Activated T-cell treated with anti-CD3 and anti-CD28 coated beads, Interleukin-2, amount 50 U/mL, for 24 hours (primary cell): ENCODE data around the gene SPECC1L.

Source experiments
- DNase-seq: peaks from one replicate; pipeline ENCODE4 v3.0.0-alpha.2; 2020
- H3K27ac Mint-ChIP-seq: 2 replicates; pipeline ENCODE4 v1.8.0; 2020; ENCODE audit warnings: mild to moderate bottlenecking, mixed read lengths
- H3K27me3 Mint-ChIP-seq: 2 replicates; pipeline ENCODE4 v1.8.0; 2020; ENCODE audit warnings: mixed read lengths
- H3K36me3 Mint-ChIP-seq: 2 replicates; pipeline ENCODE4 v1.8.0; 2020; ENCODE audit warnings: low read depth, mixed read lengths
- H3K4me1 Mint-ChIP-seq: 2 replicates; pipeline ENCODE4 v1.8.0; 2020; ENCODE audit warnings: low read depth, mixed read lengths
- H3K4me3 Mint-ChIP-seq: 2 replicates; pipeline ENCODE4 v1.8.0; 2020; ENCODE audit warnings: mild to moderate bottlenecking, moderate library complexity, mixed read lengths
- H3K9me3 Mint-ChIP-seq: 2 replicates; pipeline ENCODE4 v1.8.0; 2020; ENCODE audit warnings: mixed read lengths

The SPECC1L gene

GRCh38 chr22:24416611-24417010 lies 146.0 kb downstream of the SPECC1L start:
- Mint-ChIP-seq H3K4me3 (no peak overlapping the region), H3K27ac (no peak overlapping the region), H3K36me3 (peaks cover 52% of the 10 kb centered on the region), H3K9me3 (no peaks in the 10 kb centered on the region), H3K4me1 (peaks cover 4% of the 10 kb centered on the region), H3K27me3 (no peaks in the 10 kb centered on the region)
- DNase-seq, result no peak

DNA sequence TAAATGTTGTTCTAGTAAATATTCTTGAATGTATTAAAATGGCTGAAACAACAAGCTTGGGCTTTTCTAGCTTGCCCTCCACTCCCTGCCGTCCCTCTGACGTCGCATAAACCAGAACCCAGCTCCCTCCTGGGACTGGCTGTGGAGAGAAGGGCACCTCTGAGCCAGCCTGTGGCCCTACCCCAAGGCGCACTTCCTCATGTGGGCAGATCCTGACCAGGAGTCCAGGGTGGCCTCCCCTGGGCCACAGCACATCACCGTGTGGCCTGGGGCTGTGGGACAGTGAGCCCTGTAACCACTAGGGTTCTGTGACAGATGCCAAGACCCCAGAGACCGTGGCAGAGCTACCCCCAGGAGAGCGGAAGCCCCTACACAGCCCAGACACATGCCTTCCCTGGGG lies 146.6 kb downstream of the SPECC1L start:
- no peak for DNase-seq
- Mint-ChIP-seq H3K36me3 (peaks cover 47% of the 10 kb centered on the region), H3K9me3 (no peaks in the 10 kb centered on the region), H3K27me3 (no peaks in the 10 kb centered on the region), H3K27ac (no peak overlapping the region), H3K4me1 (peaks cover 4% of the 10 kb centered on the region), H3K4me3 (no peak overlapping the region)

DNA sequence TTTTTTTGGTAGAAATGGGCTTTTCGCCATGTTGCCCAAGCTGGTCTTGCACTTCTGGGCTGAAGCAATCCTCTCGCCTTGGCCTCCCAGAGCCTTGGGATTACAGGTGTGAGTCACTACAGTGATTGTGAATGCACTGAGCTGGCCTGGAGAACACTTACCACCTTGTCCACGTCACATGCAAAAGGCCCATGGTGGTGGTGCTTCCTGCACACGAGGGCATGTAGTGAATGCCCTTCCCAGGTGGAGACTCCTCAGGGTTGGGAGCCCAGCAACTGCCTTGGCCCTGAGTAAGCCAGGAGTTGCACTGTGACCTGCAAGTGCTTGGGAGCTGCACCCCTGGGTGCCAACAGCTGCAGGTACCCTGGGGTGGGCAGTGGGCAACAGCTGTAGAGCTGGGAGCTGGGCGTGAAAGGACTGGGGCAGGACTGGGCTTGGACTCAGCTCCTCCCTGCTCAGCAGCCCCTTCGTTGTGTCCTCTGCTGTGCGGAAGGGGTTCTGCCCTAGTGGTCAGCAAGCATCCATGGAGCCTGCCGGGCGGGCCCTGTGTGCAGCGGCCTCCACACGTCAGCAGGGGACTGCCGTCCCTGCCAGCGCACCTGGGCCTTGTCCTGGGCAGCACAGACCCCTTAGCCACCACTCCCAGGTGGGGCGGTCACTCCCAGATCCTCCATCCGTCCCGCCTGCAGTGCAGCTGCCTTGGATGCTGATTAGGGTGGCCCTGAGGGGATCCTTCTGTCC lies 147.4 kb downstream of the SPECC1L start:
- Mint-ChIP-seq H3K36me3 (peaks cover 38% of the 10 kb centered on the region), H3K27ac (no peak overlapping the region)

GRCh38 chr22:24418786-24419474 lies 148.3 kb downstream of the SPECC1L start:
- H3K4me3 Mint-ChIP-seq, result no peak overlapping the region
- no peak overlapping the region for H3K27ac Mint-ChIP-seq
- peaks cover 30% of the 10 kb centered on the region for H3K36me3 Mint-ChIP-seq
- no peaks in the 10 kb centered on the region for H3K27me3 Mint-ChIP-seq
- no peak for DNase-seq
- H3K4me1 Mint-ChIP-seq, result peaks cover 8% of the 10 kb centered on the region
- H3K9me3 Mint-ChIP-seq, result no peaks in the 10 kb centered on the region

More for the DNA sequence above, 147.4 kb downstream of the SPECC1L start:
- no peaks in the 10 kb centered on the region for H3K27me3 Mint-ChIP-seq
- no peaks in the 10 kb centered on the region for H3K9me3 Mint-ChIP-seq
- DNase-seq, result no peak
- H3K4me3 Mint-ChIP-seq, result no peak overlapping the region
- H3K4me1 Mint-ChIP-seq, result peaks cover 8% of the 10 kb centered on the region

DNA sequence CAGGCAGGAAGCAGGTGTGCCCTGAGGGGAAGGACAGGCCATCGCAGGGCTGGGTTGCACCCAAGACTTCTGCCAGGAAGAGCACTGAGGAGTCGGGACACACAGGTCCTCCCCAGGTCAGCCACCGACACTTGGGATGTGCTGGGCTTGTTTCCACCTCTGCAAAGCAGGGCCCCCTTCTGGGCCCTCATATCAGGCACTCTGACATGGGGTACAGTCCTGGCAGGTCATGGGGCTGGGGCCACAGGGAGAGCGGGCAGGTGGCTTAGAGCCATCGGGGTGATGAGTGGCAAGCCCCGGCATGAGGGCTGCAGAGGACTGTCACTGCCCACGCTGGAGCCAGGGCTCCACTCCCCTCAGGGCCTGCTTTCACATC lies 148.8 kb downstream of the SPECC1L start:
- Mint-ChIP-seq H3K27ac (no peak overlapping the region), H3K9me3 (no peaks in the 10 kb centered on the region), H3K27me3 (no peaks in the 10 kb centered on the region), H3K4me3 (no peak overlapping the region), H3K4me1 (peaks cover 8% of the 10 kb centered on the region), H3K36me3 (peaks cover 24% of the 10 kb centered on the region)
- DNase-seq, result no peak

DNA sequence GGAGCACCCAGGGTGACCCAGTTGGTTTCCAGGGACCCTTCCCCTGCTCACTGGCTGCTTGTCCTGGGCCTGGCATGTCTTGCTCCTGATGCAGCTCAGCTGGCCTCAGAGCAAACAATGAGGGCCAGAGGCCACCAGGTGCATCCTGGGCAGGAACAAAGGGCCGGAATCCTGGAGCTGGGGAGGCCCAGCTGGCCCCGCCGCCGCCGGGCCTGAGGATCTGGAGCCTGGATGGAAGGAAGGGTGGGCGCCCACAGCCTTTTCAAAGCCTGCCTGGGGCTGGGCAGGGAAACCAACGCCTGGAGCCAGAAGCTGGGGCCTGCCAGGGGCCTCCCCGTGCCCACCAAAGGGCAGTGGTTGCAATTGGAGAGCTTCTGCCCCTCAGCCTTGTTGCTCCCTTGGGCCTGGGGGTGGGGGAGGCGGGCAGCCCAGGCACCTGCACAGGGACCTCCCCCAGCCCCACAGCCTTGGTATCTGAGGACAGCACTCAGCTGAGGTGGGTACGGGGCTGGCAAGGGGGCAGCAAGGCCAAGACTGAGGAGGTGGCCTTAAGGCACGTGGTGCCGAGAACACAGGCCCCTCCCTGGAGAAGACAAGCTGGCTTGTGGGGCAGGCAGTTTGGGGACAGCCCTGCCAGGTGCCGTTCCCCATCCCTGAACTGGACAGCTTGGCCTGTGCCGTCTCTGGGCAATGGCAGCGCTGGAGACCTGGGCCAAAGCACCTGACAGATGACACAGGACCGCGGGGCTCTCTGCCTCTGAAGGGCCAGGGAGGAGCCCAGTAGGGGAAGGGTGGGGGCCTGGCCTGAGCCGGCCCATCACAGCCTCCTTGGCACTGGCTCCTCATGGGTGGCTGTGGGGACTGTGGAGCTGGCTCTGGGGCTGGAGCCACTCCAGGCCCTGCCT lies 149.7 kb downstream of the SPECC1L start:
- no peak overlapping the region for H3K4me3 Mint-ChIP-seq
- H3K4me1 Mint-ChIP-seq, result peaks cover 12% of the 10 kb centered on the region
- H3K27ac Mint-ChIP-seq, result no peak overlapping the region

GRCh38 chr22:24420977-24421343 lies 150.3 kb downstream of the SPECC1L start:
- no peaks in the 10 kb centered on the region for H3K27me3 Mint-ChIP-seq
- DNase-seq, result no peak
- peaks cover 10% of the 10 kb centered on the region for H3K36me3 Mint-ChIP-seq
- no peaks in the 10 kb centered on the region for H3K9me3 Mint-ChIP-seq
- no peak overlapping the region for H3K27ac Mint-ChIP-seq
- H3K4me1 Mint-ChIP-seq, result peaks cover 18% of the 10 kb centered on the region
- no peak overlapping the region for H3K4me3 Mint-ChIP-seq

More for the DNA sequence above, 149.7 kb downstream of the SPECC1L start:
- DNase-seq, result no peak
- Mint-ChIP-seq H3K36me3 (peaks cover 16% of the 10 kb centered on the region), H3K27me3 (no peaks in the 10 kb centered on the region), H3K9me3 (no peaks in the 10 kb centered on the region)

DNA sequence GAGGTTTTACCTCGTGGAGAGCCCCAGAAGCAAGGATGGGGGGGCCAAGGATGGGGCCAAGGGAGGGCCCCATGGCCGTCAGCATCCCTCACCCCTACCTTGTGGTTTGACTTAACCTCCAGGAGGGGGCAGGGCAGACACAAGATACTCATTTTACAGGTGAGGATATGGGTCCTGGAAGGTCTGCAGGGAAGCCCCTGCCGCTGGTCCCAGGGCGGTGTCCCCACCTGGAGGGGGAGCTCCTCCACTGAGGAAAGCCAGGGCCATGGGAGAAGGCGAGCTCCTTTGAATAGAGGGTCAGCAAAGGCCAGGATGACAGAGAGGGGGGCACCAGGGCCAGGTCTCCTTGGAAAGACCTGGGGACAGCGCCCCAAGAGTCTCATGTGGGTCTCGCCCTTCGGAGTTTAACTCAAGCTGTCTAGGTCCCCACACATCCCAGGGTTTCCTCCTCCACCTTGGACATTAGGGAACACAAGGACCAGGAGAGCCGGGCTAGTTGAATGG lies 150.8 kb downstream of the SPECC1L start:
- no peaks in the 10 kb centered on the region for H3K27me3 Mint-ChIP-seq
- no peak overlapping the region for H3K27ac Mint-ChIP-seq
- H3K4me3 Mint-ChIP-seq, result no peak overlapping the region
- no peaks in the 10 kb centered on the region for H3K9me3 Mint-ChIP-seq
- H3K4me1 Mint-ChIP-seq, result peaks cover 23% of the 10 kb centered on the region
- no peak for DNase-seq
- H3K36me3 Mint-ChIP-seq, result peaks cover 5% of the 10 kb centered on the region

- H3K27ac Mint-ChIP-seq, result peak overlapping the region; percentile 52
- H3K9me3 Mint-ChIP-seq, result no peaks in the 10 kb centered on the region
- DNase-seq, result no peak
- peak overlapping the region; percentile 86 for H3K4me3 Mint-ChIP-seq
- no peaks in the 10 kb centered on the region for H3K27me3 Mint-ChIP-seq
- peaks cover 30% of the 10 kb centered on the region for H3K4me1 Mint-ChIP-seq
- peaks cover 2% of the 10 kb centered on the region for H3K36me3 Mint-ChIP-seq
These were observed 151.6 kb downstream of the SPECC1L start for GRCh38 chr22:24422102-24422665.

- H3K27me3 Mint-ChIP-seq, result no peaks in the 10 kb centered on the region
- H3K36me3 Mint-ChIP-seq, result peaks cover 11% of the 10 kb centered on the region
- H3K27ac Mint-ChIP-seq, result peak overlapping the region; percentile 57
- H3K4me1 Mint-ChIP-seq, result peaks cover 39% of the 10 kb centered on the region
- H3K4me3 Mint-ChIP-seq, result peak overlapping the region; percentile 86
- H3K9me3 Mint-ChIP-seq, result no peaks in the 10 kb centered on the region
- DNase-seq, result peak; percentile 86
These were observed 152.9 kb downstream of the SPECC1L start for GRCh38 chr22:24423519-24424000.

DNA sequence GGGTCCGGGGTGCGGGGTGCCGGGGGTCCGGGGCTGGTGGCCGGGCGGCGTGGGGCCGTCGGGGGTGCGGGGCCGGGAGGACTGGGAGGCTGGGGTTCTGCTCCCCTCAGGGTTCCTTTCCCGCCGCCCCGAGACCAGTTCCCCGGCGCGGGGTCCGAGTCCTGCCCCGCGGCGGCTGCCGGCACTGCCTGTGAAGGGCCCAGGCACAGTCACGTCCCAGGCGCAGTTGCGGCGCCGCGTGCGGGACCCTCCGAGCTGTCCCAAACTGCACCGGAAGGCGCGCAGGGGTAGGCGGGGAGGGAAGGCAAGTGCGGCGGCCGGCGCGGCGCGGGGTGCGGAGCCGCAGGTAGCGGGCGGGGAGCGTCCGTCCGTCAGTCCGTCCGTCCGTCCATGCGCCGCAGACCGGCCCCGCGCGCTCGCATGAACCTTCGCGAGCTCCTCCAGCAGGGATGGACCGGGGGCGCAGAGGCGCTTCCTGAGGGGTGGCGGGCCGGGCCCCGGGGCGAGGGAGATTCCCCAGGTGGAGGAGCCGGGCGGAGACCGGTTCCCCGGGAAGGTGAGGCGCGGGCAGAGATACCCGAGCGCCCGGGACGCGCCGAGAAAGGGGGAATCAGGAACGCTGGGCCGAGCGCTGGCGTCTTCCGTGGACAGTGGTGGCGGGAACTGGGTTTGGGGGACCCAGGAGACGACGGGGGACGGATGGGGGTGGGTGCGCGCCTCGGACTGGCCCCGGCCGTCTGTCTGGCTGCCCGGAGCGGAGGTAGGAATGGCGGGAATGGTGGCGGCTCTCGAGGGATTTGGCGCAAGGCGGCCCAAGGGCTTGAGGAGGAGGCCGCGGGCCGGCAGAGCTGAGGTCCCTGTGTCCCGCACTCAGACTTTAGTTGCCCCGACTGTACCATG lies 153.6 kb downstream of the SPECC1L start:
- H3K27ac Mint-ChIP-seq, result peak overlapping the region; percentile 86
- no peaks in the 10 kb centered on the region for H3K27me3 Mint-ChIP-seq
- peak; percentile 78 for DNase-seq
- H3K4me1 Mint-ChIP-seq, result peaks cover 45% of the 10 kb centered on the region
- no peaks in the 10 kb centered on the region for H3K9me3 Mint-ChIP-seq
- peaks cover 17% of the 10 kb centered on the region for H3K36me3 Mint-ChIP-seq
- peak overlapping the region; percentile 86 for H3K4me3 Mint-ChIP-seq

GRCh38 chr22:24424901-24425775 lies 154.5 kb downstream of the SPECC1L start:
- Mint-ChIP-seq H3K4me1 (peaks cover 54% of the 10 kb centered on the region), H3K27ac (peak overlapping the region; percentile 92), H3K4me3 (peak overlapping the region; percentile 86), H3K27me3 (no peaks in the 10 kb centered on the region), H3K9me3 (no peaks in the 10 kb centered on the region), H3K36me3 (peaks cover 20% of the 10 kb centered on the region)
- no peak for DNase-seq
